GM15510 (cell line): ENCODE measurements around the gene C5AR2.

Experiments
- POLR2A ChIP-seq: IDR thresholded peaks from 3 replicates; pipeline ENCODE4 v1.6.1; 2011; ENCODE audit warnings: borderline replicate concordance; ENCODE audit not compliant: insufficient read length; ENCODE audit errors: extremely low read depth

Gene C5AR2

DNA sequence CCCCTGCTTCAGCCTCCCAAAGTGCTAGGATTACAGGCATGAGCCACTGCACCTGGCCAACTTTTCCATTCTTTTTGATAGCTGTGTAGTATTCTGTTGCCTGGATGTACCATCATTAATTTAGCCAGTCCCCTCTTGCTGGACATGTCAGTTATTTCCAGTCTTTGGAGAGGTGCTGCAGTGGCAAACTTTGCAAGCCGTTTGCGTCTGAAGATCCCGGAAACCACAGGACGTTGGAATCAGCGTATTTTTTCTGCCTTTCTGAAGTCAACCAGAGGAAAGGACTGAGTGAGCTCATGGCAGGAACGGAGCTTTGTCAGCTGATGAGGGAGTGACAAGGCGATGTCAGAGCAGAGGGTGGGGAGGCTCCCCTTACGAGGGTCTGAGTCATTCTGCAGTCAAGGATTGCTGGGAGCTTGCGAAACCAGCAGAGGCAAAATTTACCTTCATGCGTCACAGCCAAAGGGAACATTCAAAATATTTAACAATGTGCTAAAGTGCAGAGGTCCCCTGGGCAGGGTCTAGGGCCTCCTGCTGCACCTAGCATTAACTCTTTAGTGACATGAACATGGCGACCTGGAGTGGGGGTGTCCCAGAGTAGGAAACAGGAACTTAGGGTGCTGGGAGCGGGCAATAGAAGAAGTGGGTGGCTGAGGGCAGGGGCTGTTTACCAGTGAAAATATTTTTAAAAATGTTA is 16.7 kb upstream of the C5AR2 start:
- TF ChIP-seq POLR2A: no peak

- TF ChIP-seq POLR2A: no peak
These were observed 15.5 kb upstream of the C5AR2 start for GRCh38 chr19:47316513-47316912.

DNA sequence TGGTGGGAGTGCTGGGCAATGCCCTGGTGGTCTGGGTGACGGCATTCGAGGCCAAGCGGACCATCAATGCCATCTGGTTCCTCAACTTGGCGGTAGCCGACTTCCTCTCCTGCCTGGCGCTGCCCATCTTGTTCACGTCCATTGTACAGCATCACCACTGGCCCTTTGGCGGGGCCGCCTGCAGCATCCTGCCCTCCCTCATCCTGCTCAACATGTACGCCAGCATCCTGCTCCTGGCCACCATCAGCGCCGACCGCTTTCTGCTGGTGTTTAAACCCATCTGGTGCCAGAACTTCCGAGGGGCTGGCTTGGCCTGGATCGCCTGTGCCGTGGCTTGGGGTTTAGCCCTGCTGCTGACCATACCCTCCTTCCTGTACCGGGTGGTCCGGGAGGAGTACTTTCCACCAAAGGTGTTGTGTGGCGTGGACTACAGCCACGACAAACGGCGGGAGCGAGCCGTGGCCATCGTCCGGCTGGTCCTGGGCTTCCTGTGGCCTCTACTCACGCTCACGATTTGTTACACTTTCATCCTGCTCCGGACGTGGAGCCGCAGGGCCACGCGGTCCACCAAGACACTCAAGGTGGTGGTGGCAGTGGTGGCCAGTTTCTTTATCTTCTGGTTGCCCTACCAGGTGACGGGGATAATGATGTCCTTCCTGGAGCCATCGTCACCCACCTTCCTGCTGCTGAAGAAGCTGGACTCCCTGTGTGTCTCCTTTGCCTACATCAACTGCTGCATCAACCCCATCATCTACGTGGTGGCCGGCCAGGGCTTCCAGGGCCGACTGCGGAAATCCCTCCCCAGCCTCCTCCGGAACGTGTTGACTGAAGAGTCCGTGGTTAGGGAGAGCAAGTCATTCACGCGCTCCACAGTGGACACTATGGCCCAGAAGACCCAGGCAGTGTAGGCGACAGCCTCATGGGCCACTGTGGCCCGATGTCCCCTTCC is 11.8 kb upstream of the C5AR2 start:
- TF ChIP-seq POLR2A: no peak

- TF ChIP-seq POLR2A: no peak
These were observed 10.3 kb upstream of the C5AR2 start for GRCh38 chr19:47321630-47322029.

- no peak for TF ChIP-seq POLR2A
These were observed 9.9 kb upstream of the C5AR2 start for GRCh38 chr19:47322058-47322457.

DNA sequence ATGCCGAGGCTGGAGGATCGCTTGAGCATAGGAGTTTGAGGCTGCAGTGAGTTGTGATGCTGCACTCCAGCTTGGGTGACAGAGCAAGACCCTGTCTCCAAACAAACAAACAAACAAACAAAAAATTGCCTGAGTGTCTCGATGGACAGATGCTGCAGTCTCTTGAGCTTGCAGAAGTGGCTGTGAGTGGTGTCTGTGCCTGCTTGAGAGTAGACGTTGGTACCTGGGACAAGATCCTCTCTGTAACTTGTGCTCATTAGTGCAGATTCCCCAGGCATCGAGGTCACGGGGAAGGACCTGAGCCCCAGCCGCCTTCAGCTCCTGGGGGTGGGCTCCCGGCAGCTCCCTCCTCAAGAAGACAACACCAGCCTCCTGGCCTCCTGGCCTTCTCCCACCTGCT is 8.6 kb upstream of the C5AR2 start:
- TF ChIP-seq POLR2A: no peak

DNA sequence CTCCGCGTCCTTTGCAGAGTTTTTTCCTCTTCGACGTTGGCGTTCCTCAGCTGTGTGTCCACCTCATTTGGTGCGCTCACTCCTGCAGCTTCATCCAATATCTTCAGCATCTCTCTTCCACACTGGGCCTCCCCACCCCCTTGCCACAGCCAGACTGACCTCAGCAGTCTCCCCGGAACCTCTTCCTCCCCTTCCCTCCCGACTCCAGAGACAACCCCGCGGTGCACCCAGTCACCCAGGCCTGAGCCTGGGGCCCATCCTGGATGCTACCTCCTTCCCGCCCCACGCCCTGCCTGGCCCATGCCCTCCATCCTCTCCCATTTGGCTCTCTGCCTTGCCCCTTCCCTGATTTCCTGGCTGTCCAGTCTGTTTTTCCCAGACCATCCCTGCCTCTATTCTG is 8.1 kb upstream of the C5AR2 start:
- TF ChIP-seq POLR2A: no peak

- TF ChIP-seq POLR2A: no peak
These were observed 7.5 kb upstream of the C5AR2 start for GRCh38 chr19:47324502-47324901.

- no peak for TF ChIP-seq POLR2A
These were observed 1.5 kb upstream of the C5AR2 start for GRCh38 chr19:47330466-47330869.

- TF ChIP-seq POLR2A: no peak
These were observed 485 bp upstream of the C5AR2 start for GRCh38 chr19:47331490-47331889.

DNA sequence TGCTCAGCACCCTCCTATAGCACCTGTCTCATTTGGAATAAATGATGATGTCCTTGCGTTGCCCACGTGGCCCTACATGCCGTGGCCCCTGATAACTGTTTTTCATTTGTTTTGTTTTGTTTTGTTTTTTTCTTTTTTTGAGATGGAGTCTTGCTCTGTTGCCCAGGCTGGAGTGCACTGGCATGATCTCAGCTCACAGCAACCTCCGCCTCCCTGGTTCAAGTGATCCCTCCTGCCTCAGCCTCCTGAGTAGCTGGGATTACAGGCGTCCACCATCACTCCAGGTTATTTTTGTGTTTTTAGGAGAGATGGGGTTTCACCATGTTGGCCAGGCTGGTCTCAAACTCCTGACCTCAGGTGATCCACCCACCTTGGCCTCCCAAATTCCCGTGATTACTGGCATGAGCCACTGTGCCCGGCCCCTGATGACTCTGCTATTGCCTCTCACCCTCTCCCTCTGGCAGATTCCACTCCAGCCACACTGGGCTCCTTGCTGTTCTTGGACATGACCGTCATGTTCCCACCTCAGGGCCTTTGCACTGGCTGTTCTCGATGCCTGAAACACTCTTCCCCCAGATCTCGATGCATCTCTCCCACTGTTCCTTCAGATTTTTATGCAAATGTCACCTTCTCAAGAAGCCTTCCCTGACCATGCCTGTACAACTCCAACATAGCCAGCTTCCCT is 7.4 kb downstream of the C5AR2 start:
- no peak for TF ChIP-seq POLR2A

- TF ChIP-seq POLR2A: no peak
These were observed 8.7 kb downstream of the C5AR2 start for GRCh38 chr19:47340477-47341208.

DNA sequence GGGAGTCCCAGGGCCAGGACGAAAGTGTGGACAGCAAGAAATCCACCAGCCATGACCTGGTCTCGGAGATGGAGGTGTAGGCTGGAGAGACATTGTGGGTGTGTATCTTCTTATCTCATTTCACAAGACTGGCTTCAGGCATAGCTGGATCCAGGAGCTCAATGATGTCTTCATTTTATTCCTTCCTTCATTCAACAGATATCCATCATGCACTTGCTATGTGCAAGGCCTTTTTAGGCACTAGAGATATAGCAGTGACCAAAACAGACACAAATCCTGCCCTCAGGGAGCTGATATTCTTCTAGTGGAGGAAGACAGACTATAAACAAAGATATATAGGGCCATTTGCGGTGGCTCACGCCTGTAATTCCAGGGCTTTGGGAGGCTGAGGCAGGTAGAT is 9.8 kb downstream of the C5AR2 start:
- no peak for TF ChIP-seq POLR2A

- TF ChIP-seq POLR2A: no peak
These were observed 11.3 kb downstream of the C5AR2 start for GRCh38 chr19:47343194-47343802.
